PFSK-1 (cell line): ENCODE results near the gene PTPRM.

Source experiments
- POLR2AphosphoS5 ChIP-seq: IDR thresholded peaks from 2 replicates; pipeline ENCODE4 v1.6.1; 2012; ENCODE audit warnings: low read depth, mild to moderate bottlenecking, control low read depth, low read length, moderate library complexity
- REST ChIP-seq, 2 experiments: IDR thresholded peaks; 2 replicates each; pipeline versions ENCODE4 v1.6.1 to v1.8.0; 2011 to 2012; ENCODE audit warnings: low read depth in 2 of 2, low read length in 2 of 2, control low read depth in 1 of 2, inconsistent platforms in 1 of 2, mild to moderate bottlenecking in 1 of 2, moderate library complexity in 1 of 2; ENCODE audit not compliant: insufficient read depth in 1 of 2
- SIN3A ChIP-seq: IDR thresholded peaks from 2 replicates; pipeline ENCODE4 v1.6.1; 2012; ENCODE audit warnings: mild to moderate bottlenecking, low read length, moderate library complexity, borderline replicate concordance; ENCODE audit not compliant: insufficient read depth

DNA sequence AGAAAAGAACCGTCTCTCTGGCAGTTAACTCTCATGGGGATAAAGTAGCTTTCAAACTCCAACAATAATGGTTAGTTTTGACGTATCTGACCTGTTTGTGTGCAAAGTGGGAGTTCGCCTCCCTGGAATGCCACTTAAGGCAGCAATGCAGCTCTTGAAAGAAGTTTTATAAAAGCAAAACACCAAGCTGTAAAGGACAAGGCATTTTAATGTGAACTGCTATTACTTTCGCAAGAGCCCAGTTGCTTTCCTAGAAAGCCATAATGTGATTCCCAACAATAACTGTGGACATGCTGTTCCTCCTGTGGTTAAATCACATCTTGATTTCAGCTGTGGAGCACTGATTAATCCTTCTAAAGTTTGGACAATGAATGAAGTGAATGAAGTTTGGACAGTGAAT is 303.7 kb downstream of the PTPRM start:
- no peak for TF ChIP-seq POLR2AphosphoS5
- TF ChIP-seq SIN3A = no peak
- TF ChIP-seq REST (IDR thresholded peaks at IDR 0.05; ENCODE audit: insufficient read depth in 1 of 2, low read depth in 2 of 2, low read length in 2 of 2) = no peak
